SK-N-MC (cell line): Measurements from ENCODE around the gene AKAP1.

Experiments
- EZH2 ChIP-seq: fragments of 200-600 bp; sonication (generic); IDR thresholded peaks from one replicate; pipeline ENCODE4 v1.6.1; 2017; ENCODE audit warnings: antibody characterized with exemption
- FOXP2 ChIP-seq: optimal IDR thresholded peaks from 2 replicates; pipeline ENCODE3; 2011; ENCODE audit warnings: mild to moderate bottlenecking, moderate library complexity; ENCODE audit not compliant: insufficient read depth; ENCODE audit errors: extremely low read length, control extremely low read depth
- POLR2AphosphoS5 ChIP-seq: IDR thresholded peaks from 2 replicates; pipeline ENCODE4 v1.6.1; 2012; ENCODE audit warnings: mild to moderate bottlenecking, low read depth, low read length, borderline replicate concordance

DNA sequence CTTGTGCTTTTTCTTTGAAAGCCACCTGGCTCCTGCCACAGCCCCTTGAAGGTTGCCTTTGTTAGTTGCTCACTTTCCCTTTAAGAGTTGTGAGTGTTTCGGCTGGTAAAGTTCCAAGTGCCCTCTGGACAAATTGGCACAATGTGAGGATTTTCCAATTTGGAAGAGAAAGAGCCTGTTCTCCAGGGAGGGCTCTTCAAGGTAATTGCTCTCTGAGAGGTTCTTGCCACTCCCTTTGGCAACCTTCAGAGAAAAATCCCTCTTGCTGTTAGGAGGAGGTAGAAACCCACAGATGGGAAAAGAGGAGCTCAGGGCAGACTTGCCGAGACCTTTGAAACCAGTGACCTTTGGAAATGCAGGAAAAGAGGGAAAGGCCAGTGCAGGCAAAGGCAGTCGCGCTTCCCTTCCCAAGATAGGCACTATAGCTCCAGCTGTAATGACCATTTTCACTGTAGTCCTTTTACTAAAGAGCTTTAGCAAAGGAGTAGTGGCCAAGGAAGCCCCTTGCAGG, 49.0 kb upstream of the AKAP1 start:
- TF ChIP-seq POLR2AphosphoS5 (no peak), EZH2 (no peak), FOXP2 (no peak)
